Activated naive CD4-positive, alpha-beta T cell treated with Interleukin-2 at 50 U/mL for 16 hours (primary cell): ENCODE data around the gene CFAP157.
"Not testable (repeated sequence)": the region's sequence is repeated elsewhere in the genome, so short reads cannot be mapped to it uniquely, and the experiment has no call there.

Experiments
- DNase-seq: peaks from one replicate; pipeline ENCODE4 v3.0.0-alpha.2; 2020

The CFAP157 gene

DNA sequence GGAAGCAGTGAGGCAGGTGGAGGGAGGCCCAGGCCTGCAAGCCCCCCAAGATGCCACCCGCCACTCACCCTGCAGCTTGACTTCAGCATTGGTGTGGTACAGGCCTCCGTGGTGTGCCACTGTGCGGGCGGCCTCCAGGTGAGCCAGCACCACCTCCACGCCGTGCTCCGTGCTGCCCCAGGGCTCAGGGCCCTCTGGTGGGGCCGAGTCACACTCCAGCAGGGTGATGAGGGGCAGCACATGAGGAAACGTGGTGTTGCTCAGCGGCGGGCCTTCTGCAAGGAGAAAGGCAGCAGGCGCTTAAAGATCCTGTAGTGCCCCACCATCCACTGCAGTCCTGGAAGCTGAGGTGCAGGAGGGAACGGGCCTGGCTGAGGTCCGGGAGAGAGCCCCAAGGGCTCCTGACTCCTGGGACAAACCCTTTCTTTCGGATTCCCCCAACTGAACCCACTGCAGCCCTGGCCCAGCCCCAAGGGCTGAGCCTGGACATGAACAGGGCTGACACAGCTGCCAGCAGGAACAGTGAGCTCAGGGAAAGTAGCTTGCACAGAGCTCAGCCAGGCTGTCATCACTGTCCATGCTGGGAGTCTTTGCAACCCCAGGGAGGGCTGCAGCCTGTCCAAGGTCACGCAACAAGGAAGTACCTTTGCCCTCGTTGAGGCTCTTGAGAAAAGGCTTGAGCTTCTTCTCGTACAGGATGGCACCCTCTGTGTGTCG lies 33.0 kb downstream of the CFAP157 start:
- DNase-seq = no peak

DNA sequence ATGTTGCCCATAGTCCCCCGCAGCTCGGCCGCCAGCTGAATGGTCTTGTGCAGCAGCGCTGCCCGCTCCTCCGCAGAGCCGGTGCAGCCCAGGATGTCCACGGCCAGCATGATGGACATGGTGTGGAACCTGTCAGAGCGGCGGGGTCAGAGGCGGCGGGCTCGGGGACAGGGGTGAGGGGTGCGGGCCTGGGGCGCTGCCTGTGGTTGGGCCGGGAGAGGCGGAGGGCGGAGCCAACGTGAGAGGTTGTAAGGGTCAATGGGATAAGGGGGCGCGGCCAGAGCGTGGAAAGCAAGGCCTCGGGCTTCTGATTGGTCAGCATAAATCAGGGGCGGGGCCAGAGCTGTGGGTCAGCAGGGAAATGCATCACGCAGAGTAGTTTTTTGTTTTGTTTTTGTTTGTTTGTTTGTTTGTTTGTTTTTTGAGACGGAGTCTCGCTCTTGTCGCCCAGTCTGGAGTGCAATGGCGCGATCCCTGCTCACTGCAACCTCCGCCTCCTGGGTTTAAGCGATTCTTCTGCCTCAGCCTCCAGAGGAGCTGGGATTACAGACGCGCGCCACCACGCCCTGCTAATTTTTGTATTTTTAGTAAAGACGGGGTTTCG lies 35.1 kb downstream of the CFAP157 start:
- no peak for DNase-seq

DNA sequence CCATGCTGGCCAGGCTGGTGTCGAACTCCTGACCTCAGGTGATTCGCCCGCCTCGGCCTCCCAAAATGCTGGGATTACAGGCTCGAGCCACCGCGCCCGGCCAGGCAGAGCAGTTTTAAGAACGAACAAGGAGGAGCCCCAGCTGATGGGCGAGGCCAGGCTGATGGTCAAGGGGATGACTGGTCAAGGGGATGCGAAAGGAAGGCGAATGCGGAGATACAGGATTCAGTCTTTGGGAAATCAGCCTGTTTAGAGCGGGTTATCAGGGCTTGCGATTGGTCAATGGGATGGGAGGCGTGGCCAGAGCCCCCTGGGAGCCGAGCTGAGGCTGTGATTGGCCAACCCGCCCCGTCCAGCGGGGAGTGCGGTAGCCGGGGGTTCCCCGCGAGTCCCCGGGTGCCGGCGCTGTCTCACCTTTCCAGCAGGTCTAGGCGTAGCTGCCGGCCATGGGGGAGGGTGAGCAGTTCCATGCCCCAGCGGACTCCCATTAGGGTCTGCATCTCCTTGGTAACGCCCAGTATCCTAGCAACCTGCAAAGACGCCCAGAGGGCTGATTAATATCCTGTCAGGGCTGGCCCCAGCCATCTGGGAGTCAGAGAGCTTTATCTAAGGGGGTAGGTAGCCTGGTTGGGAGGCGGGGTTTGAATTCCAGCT lies 35.8 kb downstream of the CFAP157 start:
- no peak for DNase-seq

DNA sequence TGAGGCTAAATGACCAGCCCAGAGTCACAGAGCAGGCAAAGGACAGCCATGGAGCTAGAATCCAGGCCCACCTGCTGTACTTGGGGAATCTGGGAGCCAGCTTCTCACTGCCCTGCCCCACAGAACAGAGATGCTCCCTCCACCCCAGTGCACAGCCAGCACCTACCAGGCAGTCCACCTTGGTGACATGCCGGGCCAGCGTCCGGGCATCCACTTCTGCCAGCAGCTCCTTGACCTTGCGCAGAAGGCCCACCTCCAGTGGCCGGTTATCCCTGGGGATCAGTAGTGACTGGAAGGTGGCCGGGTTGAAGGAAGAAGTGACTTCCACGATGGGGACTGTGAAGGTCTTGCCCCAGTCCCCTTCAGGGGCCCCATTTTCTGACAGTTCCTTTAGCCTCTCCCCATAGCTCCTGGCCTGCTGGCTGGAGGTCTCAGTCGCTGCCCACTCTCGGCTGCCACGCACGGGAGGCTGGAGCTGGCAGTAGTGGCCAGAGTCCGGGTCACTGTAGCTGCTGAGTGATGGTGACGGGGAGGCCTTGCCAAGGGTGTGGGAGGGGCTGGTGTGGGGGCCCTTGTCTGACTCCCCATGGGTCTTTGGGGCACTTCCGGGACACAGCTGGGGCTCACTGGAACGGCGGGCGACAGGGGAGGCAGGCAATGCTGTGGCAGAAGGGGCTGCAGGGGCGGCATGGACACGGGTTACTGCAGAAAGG lies 37.8 kb downstream of the CFAP157 start:
- no peak for DNase-seq

DNA sequence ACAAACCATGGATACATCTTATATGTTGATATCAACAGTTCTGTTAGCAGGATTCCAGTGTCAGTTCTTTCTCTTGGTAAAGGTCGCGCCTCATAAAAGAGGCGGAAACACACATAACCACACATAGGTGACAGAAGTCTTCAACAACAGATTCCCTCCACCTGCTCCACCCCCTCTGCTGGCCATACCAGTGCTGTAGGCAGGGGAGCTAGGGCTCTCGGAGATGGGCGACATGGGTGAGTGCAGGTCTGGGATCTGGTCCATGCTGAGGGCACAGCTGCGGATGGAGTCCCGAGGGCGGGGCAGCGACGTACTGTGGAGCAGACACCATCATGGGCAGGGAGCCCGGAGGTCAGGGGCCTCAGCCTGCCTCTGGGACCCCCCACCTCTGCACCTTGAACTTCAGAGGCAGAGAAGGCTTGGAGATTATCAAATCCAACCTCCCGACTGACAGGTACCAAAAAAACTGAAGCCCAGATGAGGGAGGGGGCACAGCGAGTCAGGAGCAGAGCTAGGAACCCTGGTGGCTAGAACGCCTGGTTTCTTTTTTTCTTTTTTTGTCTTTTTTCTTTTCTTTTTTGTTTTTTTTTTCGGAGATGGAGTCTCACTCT lies 40.3 kb downstream of the CFAP157 start:
- DNase-seq = no peak

DNA sequence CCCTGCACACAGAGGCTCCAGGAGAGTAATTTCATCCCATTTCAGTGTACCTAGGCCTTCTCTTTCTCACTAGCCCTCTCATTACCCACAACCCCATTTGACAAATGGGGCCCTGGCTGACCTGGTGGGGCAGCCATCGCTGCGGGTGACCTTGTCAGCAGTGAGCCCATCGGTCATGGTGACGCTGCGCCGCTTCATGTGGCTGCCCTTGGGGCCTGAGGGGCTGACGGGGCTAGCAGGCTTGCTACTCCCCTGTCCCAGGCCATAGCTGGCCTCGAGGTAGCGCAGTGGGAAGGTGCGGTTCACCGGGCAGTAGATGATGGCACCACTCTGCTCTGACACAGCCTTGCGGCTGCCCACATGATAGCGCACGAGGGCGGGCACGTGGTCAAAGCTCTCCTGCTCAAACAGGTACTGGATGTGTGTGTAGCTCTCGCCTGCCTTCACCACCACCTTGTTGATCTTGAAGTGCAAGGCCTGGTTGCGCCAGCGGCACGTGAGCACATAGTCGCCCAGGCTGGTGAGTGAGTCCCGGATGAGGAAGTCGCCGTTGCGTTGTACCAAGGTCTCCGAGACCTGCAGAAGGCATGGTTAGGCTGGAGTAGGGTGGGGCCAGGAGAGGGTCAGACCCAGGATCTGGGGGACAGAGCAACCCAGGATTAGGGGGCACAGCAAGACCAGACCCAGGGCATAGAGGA lies 42.5 kb downstream of the CFAP157 start:
- DNase-seq = no peak

DNA sequence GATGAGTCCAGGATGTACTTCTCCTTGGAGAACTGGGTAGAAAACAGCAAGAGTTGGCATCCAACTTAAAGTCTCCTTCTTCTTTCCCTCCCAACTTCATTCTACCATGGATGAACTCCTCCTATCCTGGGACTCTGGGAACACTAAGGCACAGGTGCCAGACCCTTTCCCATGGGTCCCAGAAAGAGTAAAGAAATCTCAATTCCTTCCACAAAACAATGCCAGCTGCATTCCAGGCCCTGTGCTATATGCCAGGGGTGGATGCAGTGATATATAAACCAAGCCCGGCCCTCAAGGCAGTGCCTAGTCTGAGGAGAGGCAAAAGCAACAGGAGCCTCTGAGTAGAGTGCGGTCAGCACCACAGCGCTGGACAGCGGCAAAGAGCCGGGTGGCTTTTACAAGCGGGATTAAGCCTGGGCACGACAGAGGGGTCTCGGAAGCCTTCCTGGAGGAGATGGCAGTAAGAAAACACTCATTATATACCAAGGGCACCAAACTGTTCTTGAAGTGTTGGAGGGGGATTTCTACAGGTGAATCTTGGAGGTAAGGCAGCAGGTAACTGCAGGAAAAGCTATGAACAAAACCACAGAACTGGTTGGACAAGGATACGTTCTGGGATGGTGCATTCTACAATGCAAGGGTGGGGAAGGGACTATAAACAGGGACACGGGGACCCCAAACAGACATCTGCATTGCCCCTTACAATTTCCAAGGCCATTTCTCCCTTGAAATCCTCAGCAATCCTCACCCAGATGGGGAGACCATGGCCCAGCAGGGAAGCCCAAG lies 44.7 kb downstream of the CFAP157 start:
- no peak for DNase-seq

DNA sequence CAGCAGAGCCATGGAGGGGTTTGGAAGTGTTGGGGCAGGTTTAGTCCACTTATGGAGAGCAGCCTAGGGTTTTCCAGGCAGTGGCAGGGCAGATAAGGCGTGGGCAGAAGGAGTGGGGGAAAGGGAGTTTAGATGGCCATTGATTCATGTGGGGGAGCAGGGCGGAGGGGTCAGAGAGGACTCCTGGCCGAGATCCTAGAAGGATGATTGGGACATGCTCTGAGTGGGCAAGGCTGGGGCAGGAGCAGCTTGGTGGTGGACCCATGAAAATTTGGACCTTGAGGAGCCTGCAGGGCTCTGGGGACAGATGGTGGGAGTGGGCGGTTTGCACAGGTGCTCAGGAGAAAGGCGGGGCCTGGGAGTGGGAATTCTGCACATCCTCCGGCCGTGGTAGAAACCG lies 46.4 kb downstream of the CFAP157 start:
- no peak for DNase-seq

DNA sequence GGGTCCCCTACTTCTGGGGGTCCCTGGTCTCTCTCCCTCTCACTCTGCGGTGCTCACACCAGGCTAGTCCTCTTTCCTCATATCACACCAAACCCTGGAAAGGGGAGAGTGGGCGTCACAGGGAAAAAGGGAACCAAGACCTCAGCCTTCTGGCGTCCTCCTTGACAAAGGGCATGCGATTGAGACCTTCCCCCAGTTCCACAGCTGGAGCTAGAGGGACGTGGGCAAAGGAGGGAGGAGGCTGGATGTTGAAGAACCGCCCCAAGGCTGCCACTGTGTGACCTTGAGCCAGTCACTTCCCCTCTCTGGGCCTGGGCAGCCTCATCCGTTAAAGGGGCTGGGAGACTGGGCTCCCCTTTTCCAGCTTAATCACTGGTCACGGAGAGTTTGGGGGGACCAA lies 46.8 kb downstream of the CFAP157 start:
- no peak for DNase-seq

DNA sequence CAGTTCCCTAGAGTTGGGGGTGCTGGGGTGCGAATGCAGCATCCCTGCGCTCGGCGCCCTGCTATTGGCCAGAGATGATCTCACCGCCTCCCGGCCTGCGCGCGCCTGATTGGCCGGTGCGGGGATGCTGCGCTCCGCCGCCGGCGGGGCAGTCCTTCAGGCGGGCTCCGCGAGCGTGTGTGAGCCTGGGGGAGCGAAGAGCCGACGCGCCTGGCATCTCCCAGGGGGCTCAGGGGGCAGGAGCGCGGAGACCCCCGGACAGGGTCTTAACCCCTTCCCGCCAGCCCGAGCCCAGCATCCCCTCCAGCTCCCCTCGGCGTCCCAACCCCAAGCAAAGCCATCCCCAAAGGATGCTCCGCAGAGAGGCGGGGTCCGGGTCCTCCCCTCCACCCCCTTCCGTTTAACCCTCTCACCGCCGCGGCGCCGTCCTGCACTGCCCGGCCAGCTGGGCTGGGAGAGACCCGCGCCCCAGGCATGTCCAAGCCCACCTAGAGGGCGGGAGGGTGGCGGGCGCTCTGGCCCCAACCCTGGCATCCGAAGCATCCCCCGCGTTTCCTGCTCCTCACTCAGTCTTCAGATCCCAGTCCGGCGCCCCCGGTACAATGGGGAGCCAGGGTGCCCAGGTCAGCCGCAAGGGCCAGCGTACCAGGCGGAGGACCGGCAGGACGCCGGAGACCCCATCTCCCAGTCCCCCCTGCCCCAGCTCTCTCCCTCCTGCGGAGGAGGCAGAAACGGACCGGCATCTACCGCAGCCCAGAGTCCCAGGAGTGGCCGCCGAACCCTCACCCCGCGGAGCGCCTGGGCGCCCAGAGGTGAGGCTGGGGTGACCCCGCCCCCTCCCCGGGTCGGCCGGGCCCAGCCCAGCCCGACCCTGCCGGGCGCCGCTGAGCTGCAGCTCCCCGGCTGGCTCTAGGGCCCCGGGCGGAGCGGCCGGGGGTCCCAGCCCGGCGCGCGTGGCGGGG lies 47.6 kb downstream of the CFAP157 start:
- DNase-seq = no peak

DNA sequence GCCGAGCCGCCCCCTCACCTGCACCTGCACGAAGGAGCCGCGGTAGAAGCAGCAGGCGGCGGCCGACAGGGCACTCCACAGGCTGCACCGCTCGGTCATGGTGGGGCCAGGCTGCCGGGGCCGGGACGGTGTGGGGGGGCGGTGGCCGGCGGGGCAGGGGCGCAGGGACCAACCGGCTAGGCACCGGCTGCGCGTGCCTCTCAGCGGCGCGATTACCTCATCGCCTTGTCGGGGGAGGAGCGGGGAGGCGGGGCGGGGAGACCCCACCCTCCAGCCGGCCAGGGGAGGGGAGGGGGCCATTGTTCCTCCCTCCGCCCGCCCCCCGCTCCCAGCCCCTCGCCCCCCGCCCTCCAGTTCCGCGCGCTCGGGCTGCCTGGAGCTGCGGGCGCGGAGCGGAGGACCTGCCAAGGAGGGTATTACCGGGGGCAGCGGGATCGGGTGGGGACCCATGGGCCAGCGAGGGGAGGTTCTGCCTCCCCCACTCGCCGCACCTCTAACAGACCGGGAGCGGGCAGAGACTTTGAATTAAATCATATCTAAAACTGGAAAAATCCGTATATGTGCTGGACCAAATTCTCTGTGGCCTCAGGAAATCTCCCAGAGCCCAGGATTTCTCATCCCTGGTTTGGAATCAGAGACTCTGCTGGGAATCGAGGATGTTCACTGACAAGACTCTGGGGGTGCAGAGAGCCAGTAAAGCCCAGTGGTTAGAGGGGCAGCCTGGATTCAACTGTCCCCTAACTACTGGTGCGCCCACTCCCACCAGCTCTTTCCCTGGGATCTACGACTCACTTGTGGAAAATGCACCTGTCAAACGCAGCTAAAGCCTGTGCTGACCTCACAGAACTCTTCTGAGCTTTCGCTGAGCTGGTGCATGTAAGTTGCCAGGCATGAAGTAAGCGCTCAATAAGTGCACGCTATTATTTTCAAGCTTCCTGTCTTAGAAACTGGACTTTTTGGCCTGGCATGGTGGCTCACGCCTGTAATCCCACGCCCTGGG lies 48.6 kb downstream of the CFAP157 start:
- no peak for DNase-seq

DNA sequence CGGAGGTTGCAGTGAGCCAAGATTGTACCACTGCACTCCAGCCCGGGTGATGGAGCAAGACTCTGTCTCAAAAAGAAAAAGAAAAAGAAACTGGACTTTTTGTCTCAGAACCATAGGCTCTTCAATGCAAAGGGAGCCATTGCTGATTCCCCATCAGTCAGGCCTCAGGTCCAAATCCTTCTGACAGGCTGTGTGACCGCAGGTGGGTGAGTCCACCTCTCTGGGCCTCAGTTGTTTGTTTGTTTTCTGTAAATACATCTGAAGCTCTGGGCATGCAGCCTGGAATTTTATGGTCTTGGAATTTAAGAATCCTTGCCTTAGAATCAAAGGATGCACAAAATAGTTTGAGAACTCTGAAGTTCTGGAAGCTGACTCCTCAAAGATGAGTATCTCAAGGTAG lies 49.4 kb downstream of the CFAP157 start:
- no peak for DNase-seq

DNA sequence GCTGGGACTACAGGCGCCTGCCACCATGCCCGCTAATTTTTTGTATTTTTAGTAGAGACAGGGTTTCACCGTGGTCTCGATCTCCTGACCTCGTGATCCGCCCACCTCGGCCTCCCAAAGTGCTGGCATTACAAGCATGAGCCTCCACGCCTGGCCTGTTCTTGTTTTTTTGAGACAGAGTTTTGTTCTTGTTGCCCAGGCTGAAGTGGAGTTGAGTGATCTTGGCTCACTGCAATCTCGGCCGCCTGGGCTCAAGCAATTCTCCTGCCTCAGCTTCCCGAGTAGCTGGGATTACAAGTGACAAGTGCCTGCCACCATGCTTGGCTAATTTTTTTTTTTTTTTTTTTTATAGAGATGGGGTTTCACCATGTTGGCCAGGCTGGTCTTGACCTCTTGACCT lies 50.0 kb downstream of the CFAP157 start:
- DNase-seq = not testable (repeated sequence)

DNA sequence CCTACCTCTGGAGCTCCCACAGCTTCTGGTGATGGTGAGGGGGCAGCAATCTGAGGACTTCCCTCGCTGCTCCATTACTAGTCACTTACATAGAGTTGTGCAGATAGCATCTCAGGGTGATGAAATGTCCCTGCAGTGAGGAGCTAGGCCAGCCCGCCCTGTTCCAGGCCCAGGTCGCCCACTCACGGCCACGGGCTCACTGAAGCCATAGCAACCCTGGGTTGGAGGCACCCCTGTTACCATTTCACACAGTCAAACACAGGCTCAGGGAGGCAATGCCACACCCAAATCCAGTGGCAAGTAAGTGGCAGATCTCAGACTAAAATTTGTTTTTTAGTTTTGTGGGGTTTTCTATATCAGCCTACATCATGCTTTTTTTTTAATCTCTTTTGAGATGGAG lies 52.1 kb downstream of the CFAP157 start:
- no peak for DNase-seq

DNA sequence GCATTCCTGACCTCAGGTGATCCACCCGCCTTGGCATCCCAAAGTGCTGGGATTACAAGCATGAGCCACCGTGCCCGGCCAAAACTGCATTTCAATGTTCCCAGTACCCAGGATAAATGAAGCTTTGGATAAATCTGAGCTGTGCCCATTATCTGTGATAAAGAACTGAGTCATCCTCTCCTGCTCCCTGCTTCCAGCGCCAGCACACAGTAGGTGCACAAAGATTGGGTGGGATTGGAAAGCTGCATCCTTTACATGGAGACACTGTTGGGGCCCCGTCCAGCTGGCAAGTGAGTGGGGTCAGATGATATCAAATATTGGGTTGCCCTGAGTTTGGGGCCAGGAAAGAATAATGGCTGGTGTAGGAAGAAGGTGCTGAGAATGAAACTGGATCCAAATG lies 54.3 kb downstream of the CFAP157 start:
- DNase-seq = no peak

DNA sequence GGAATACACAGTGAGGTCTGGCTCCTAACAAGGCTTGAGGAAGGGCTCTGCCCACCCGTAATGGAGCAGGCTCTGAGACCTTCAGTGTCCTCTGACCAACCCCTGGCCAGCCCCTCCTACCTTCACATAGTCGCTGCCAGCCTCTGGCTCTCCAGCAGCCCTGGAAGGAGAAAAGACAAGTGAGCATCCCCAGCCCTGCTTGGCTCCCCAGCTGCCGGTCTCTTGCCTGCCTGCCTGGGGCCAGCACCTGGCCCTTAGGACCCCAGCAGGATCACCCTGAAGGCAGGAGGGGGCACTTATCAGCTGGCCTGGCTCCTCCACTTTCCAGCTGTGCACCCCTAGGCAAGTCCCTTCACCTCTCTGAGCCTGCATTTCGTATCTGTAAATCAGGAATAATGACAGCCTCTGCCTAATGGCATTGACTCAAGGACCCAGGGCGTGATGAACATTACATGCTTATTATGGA lies 54.7 kb downstream of the CFAP157 start:
- DNase-seq = no peak

DNA sequence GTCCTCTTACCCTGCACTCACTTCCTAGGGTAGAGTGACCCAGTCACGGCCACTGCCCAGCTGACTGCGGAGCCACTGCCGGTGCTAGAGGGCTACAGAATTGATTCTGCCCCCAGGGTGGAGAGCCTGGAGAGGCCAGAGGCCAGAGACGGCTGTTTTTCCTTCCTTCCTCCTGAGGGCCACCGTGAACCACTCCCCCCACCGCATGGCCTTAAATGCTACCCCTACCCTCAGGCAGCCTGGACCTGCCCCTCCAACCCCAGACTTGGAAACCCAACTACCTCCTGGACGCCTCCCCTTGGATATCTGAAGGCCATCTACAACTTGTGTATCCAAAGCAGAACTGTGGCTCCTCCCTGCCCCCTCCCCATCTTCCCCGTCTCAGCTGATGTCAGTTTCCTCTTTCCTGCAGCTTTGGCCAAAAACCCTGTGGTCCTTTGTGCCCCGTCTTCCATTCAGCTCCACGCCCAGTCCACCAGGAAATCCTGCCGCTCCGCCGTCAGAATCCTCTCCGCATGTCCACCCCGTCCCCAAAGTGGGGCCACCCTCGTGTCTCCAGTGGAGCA lies 55.4 kb downstream of the CFAP157 start:
- no peak for DNase-seq

DNA sequence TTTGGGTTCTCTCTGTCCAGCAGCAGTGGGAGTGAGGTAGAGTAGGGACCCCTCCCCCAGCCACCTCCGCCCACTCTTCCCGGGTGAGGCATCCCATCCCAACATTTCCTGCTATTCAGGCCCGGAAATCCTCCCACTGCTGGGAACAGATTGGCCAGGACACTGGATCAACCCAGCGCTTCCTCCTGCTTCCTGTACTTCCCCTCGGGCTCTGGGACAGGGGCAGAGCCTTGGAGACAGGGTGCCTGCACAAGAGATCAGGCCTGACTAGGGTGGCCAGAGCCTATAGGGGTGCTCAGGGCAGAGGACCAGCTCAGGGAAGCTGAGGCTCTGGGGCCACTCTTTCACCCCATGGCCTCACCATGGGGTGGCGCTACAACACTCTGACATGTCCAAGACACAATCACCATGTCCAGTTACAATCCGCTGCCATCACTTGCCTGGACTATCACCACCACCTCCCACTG lies 57.2 kb downstream of the CFAP157 start:
- DNase-seq = peak; percentile 40

DNA sequence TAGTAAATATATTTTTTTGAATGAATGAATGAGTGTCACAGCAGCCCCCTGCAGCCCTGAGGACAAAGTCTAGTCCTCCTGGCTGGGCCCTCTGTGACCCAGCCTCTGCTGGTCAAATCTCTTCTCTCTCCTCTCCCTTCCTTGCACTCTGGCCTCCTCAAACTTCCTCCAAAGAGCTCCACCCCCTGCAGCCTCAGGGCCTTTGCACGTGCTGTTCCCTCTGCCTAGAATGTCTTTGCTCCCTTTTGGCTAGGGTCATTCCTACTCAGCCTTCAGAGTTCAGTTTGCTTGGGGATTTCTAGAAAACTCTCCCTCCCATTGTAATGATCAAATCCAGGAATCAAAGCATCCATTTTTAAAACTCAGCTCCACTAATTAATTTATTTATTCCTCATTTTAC lies 58.6 kb downstream of the CFAP157 start:
- no peak for DNase-seq
